Spleen (tissue), 7 donors: ENCODE measurements around the gene CATSPER4.

Source experiments
- CTCF ChIP-seq, 11 experiments: fragments of 200-600 bp in 7 of 11; fragments of 450-650 bp in 4 of 11; sonication (generic) in 4 of 11; IDR thresholded peaks in 8 of 11; conservative IDR thresholded peaks in 3 of 11; 1 replicate in 7 of 11; 2 replicates in 4 of 11; pipeline versions ENCODE4 v1.4.0 to v1.8.0; 2016 to 2021; ENCODE audit warnings: antibody characterized with exemption in 11 of 11, inconsistent platforms in 4 of 11, mild to moderate bottlenecking in 1 of 11
- POLR2A ChIP-seq, 3 donors: fragments of 450-650 bp; IDR thresholded peaks; one replicate each; pipeline ENCODE4 v1.5.1; 2017; ENCODE audit warnings: antibody characterized with exemption in 3 of 3, mild to moderate bottlenecking in 1 of 3
- POLR2AphosphoS5 ChIP-seq, 3 donors: sonication (generic); formaldehyde crosslinking; IDR thresholded peaks; one replicate each; pipeline ENCODE4 v1.5.1; 2017; ENCODE audit warnings: antibody characterized with exemption in 3 of 3
- donor health status: DM: no; HTN: no; CAD: no; lungs with moderate emphysema.
- donor health status: DM: no; HTN: no; CAD: no.
- donor health status: DM: no; HTN: no; CAD: no.

DNA sequence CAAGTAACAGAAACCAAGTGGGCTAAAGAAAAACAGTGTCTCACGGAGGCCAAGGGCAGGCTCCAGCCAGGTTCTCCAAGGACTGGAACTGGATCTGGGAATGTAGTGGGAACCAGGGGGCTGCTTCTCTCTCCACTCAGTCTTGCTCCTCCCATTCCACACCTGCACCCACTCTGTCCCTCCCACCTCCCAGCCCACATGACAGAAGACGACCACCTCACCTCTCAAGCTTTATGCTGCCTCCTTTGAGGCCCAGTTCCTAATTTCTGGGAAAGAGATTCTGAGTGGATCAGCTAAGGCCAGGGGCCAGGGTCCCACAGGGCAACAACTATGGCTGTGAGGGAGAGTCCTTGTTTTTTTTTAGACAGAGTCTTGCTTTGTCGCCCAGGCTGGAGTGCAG, 24.8 kb downstream of the CATSPER4 start:
- TF ChIP-seq POLR2A (IDR thresholded peaks at IDR 0.05) (no peak), CTCF (IDR thresholded peaks at IDR 0.05 in 8 of 11, conservative IDR thresholded peaks at IDR 0.05 in 3 of 11) (no peak), POLR2AphosphoS5 (IDR thresholded peaks at IDR 0.05) (no peak)
